GM10248 (cell line): ENCODE measurements around the gene C14orf180.

Experiments
- CTCF ChIA-PET: fragments of 300-600 bp; sonication (Branson Sonifier 250); formaldehyde crosslinking; extraction: SDS; loops from one replicate; lab custom pipeline; 2021; ENCODE audit warnings: antibody characterized with exemption; lab: Yijun Ruan, JAX
- POLR2A ChIA-PET: fragments of 350-650 bp; sonication (Branson Sonifier 250); formaldehyde crosslinking; extraction: SDS; loops from one replicate; lab custom pipeline; 2020; ENCODE audit warnings: antibody characterized with exemption; lab: Yijun Ruan, JAX
- DNase-seq: peaks from one replicate; pipeline ENCODE4 v3.0.0; 2012; ENCODE audit errors: extremely low spot score
- TF ChIP-seq, protein P1 (sequence below): IDR thresholded peaks from 2 replicates; pipeline ENCODE4 v1.5.1; 2012; ENCODE audit warnings: mild to moderate bottlenecking, low read depth; ENCODE audit errors: extremely low read depth, missing control alignments, control extremely low read depth

C14orf180 gene

DNA sequence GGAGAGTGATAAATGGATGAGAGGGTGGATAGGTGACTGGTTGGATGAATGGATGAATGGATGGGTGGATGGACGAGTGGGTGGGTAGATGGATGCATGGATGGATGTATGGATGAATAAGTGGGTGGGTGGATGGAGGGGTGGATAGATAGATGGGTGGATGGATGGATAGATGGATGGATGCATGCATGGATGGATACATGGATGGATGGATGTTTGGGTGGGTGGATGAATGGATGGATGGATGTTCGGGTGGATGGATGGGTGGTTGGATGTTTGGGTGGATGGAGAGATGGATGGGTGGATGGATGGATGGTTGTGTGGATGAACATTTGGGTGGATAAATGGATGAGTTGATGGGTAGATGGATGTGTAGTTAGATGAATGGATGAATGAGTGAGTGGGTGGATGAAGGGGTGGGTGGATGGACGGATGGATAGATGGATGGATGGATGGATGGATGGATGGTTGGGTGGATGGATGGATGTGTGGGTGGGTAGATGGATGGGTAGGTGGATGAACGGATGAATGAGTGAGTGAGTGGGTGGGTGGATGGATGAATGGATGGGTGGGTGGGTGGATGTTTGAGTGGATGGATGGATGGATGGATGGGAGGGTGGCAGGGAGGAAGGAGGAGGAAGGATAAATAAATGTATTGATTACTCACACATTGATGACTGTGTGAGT is 34.7 kb downstream of the C14orf180 start:
- ChIA-PET CTCF (no interaction called here), POLR2A (no interaction called here)
- no peak for DNase-seq
- TF ChIP-seq, protein P1, sequence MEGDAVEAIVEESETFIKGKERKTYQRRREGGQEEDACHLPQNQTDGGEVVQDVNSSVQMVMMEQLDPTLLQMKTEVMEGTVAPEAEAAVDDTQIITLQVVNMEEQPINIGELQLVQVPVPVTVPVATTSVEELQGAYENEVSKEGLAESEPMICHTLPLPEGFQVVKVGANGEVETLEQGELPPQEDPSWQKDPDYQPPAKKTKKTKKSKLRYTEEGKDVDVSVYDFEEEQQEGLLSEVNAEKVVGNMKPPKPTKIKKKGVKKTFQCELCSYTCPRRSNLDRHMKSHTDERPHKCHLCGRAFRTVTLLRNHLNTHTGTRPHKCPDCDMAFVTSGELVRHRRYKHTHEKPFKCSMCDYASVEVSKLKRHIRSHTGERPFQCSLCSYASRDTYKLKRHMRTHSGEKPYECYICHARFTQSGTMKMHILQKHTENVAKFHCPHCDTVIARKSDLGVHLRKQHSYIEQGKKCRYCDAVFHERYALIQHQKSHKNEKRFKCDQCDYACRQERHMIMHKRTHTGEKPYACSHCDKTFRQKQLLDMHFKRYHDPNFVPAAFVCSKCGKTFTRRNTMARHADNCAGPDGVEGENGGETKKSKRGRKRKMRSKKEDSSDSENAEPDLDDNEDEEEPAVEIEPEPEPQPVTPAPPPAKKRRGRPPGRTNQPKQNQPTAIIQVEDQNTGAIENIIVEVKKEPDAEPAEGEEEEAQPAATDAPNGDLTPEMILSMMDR = no peak

- CTCF ChIA-PET = no interaction called here
- POLR2A ChIA-PET = no interaction called here
- TF ChIP-seq, protein P1 = no peak
- no peak for DNase-seq
These were observed 45.4 kb downstream of the C14orf180 start for GRCh38 chr14:104624939-104625338.

GRCh38 chr14:104632781-104633180 is 53.2 kb downstream of the C14orf180 start:
- POLR2A ChIA-PET = no interaction called here
- no peak for DNase-seq
- CTCF ChIA-PET = interaction anchor here (1.6 kb wide), 1 partner anchor 555 kb away, joined by 4 read pairs; no protein-coding TSS in a partner anchor
- TF ChIP-seq, protein P1 = no peak

- TF ChIP-seq, protein P1 = no peak
- CTCF ChIA-PET = interaction anchor here (1.6 kb wide), 1 partner anchor 555 kb away, joined by 4 read pairs; no protein-coding TSS in a partner anchor
- no peak for DNase-seq
- POLR2A ChIA-PET = no interaction called here
These were observed 53.9 kb downstream of the C14orf180 start for GRCh38 chr14:104633276-104634137.

- TF ChIP-seq, protein P1 = no peak
- ChIA-PET POLR2A (no interaction called here), CTCF (interaction anchor here (0.9 to 1.0 kb wide), 2 partner anchors 21 to 70 kb away, joined by 3 read pairs; no protein-coding TSS in a partner anchor)
- DNase-seq = no peak
These were observed 54.7 kb downstream of the C14orf180 start for GRCh38 chr14:104634138-104634760.
